CD4-positive, alpha-beta T cell treated with Interferon gamma for 1 hour (primary cell): ENCODE data around the gene FGF2.
"Not testable (repeated sequence)": the region's sequence is repeated elsewhere in the genome, so short reads cannot be mapped to it uniquely, and the experiment has no call there.

Experiments used
- DNase-seq: peaks from one replicate; pipeline ENCODE4 v3.0.0-alpha.2; 2020

FGF2 gene

GRCh38 chr4:122826553-122827257, at the start of gene FGF2:
Gene FGF2 (plus strand): TSS chr4:122826831. CDS start chr4:122827175, 344 bp downstream.
- no peak for DNase-seq

GRCh38 chr4:122776916-122777315, 49.7 kb upstream of the FGF2 start:
- no peak for DNase-seq

GRCh38 chr4:122777846-122778673, 48.6 kb upstream of the FGF2 start:
- no peak for DNase-seq

GRCh38 chr4:122781486-122781885, 45.1 kb upstream of the FGF2 start:
- DNase-seq, result no peak

- DNase-seq, result no peak
Measured at GRCh38 chr4:122783301-122784215, 43.1 kb upstream of the FGF2 start.

- DNase-seq, result no peak
Measured at GRCh38 chr4:122784261-122784660, 42.4 kb upstream of the FGF2 start.

GRCh38 chr4:122785099-122785498, 41.5 kb upstream of the FGF2 start:
- no peak for DNase-seq

- DNase-seq, result not testable (repeated sequence)
Measured at GRCh38 chr4:122786296-122786695, 40.3 kb upstream of the FGF2 start.

- not testable (repeated sequence) for DNase-seq
Measured at GRCh38 chr4:122786920-122787319, 39.7 kb upstream of the FGF2 start.

- no peak for DNase-seq
Measured at GRCh38 chr4:122787940-122788339, 38.7 kb upstream of the FGF2 start.

- DNase-seq, result no peak
Measured at GRCh38 chr4:122788935-122789334, 37.7 kb upstream of the FGF2 start.

- no peak for DNase-seq
Measured at GRCh38 chr4:122793811-122794210, 32.8 kb upstream of the FGF2 start.

GRCh38 chr4:122796801-122797404, 29.7 kb upstream of the FGF2 start:
- DNase-seq, result no peak

- DNase-seq, result no peak
Measured at GRCh38 chr4:122797405-122798094, 29.1 kb upstream of the FGF2 start.

- no peak for DNase-seq
Measured at GRCh38 chr4:122798101-122798500, 28.5 kb upstream of the FGF2 start.

- DNase-seq, result no peak
Measured at GRCh38 chr4:122798917-122799316, 27.7 kb upstream of the FGF2 start.

GRCh38 chr4:122803788-122804208, 22.8 kb upstream of the FGF2 start:
- no peak for DNase-seq

- DNase-seq, result no peak
Measured at GRCh38 chr4:122806981-122807679, 19.5 kb upstream of the FGF2 start.

GRCh38 chr4:122810669-122811068, 16.0 kb upstream of the FGF2 start:
- no peak for DNase-seq

GRCh38 chr4:122811781-122812180, 14.8 kb upstream of the FGF2 start:
- DNase-seq, result not testable (repeated sequence)

GRCh38 chr4:122812823-122813222, 13.8 kb upstream of the FGF2 start:
- not testable (repeated sequence) for DNase-seq
